Caco-2 (cell line): ENCODE results near the gene OST4. TPM values are rescaled to one million over a fixed set of nuclear protein-coding genes. Genes with fewer than 3 reads are reported as not detected.

Experiments
- BruUV-seq: library from RNA; stranded (reverse); fragments of 400-500 nt; replicated peaks from 2 replicates; lab custom pipeline; 2021; lab: Mats Ljungman, UMichigan
- CTCF ChIA-PET: fragments of 300-600 bp; sonication (Branson Sonifier 250); formaldehyde crosslinking; loops from one replicate; lab custom pipeline; 2022; ENCODE audit warnings: antibody characterized with exemption; lab: Charles Lee
- POLR2A ChIA-PET: fragments of 300-600 bp; sonication (Branson Sonifier 250); formaldehyde crosslinking; loops from one replicate; lab custom pipeline; 2022; ENCODE audit warnings: antibody characterized with exemption; lab: Charles Lee
- DNase-seq, 2 experiments: peaks; one replicate each; pipeline versions ENCODE4 v3.0.0 to v3.0.0-alpha.2; 2020 to 2022
- H3K27me3 ChIP-seq: replicated peaks from 2 replicates; pipeline ENCODE4 v1.6.0; 2011; ENCODE audit warnings: low read length; ENCODE audit not compliant: control insufficient read depth, insufficient read depth
- H3K36me3 ChIP-seq: 2 replicates; pipeline ENCODE4 v1.5.1; 2011; ENCODE audit warnings: low read length; ENCODE audit not compliant: control insufficient read depth, insufficient read depth
- H3K4me1 ChIP-seq: fragments of 250-450 bp; sonication (Bioruptor Pico); 2 replicates; pipeline ENCODE4 v1.5.1; 2020; ENCODE audit warnings: mild to moderate bottlenecking
- H3K4me3 ChIP-seq: 2 replicates; pipeline ENCODE4 v1.5.1; 2011; ENCODE audit warnings: low read depth, mild to moderate bottlenecking, control low read depth, low read length
- H3K9me3 ChIP-seq: fragments of 250-450 bp; sonication (Bioruptor Pico); 2 replicates; pipeline ENCODE4 v1.5.1; 2020; ENCODE audit warnings: mild to moderate bottlenecking, moderate library complexity
- H3K27ac Mint-ChIP-seq: one replicate; pipeline ENCODE4 v1.8.0; 2022; ENCODE audit warnings: mixed read lengths; ENCODE audit not compliant: unreplicated experiment
- H3K27me3 Mint-ChIP-seq: one replicate; pipeline ENCODE4 v1.8.0; 2022; ENCODE audit warnings: mixed read lengths; ENCODE audit not compliant: insufficient read depth, unreplicated experiment
- H3K36me3 Mint-ChIP-seq: one replicate; pipeline ENCODE4 v1.8.0; 2022; ENCODE audit warnings: mild to moderate bottlenecking, mixed read lengths; ENCODE audit not compliant: insufficient read depth, unreplicated experiment
- H3K4me1 Mint-ChIP-seq: one replicate; pipeline ENCODE4 v1.8.0; 2022; ENCODE audit warnings: low read depth, mixed read lengths; ENCODE audit not compliant: unreplicated experiment
- H3K4me3 Mint-ChIP-seq: one replicate; pipeline ENCODE4 v1.8.0; 2022; ENCODE audit warnings: mild to moderate bottlenecking, moderate library complexity, mixed read lengths; ENCODE audit not compliant: unreplicated experiment
- H3K9me3 Mint-ChIP-seq: one replicate; pipeline ENCODE4 v1.8.0; 2022; ENCODE audit warnings: mixed read lengths; ENCODE audit not compliant: unreplicated experiment
- intact Hi-C: fragments of 100-400 bp; cut with micrococcal nuclease; formaldehyde crosslinking; loops from one replicate; pipeline ENCODE4 v1.10.0; 2022; ENCODE audit not compliant: unreplicated experiment
- total RNA-seq: library from RNA; stranded (reverse); gene quantifications from 2 replicates; pipeline ENCODE4 v1.2.3, GENCODE V29; 2022
- TF ChIP-seq, protein P1 (sequence below), 2 experiments: fragments of 200-600 bp in 1 of 2; IDR thresholded peaks; 1 replicate in 1 of 2; 2 replicates in 1 of 2; pipeline versions ENCODE4 v1.5.1 to v1.8.0; 2011 to 2022; ENCODE audit warnings: antibody characterized with exemption in 1 of 2, control low read depth in 1 of 2, inconsistent platforms in 1 of 2, low read depth in 1 of 2, low read length in 1 of 2, mild to moderate bottlenecking in 1 of 2, moderate library complexity in 1 of 2; ENCODE audit not compliant: insufficient read depth in 1 of 2, severe bottlenecking in 1 of 2, unreplicated experiment in 1 of 2

The OST4 gene
- total RNA-seq, 1 experiment from 2014 or later = 237 TPM

- Mint-ChIP-seq H3K27ac (no peak overlapping the region), H3K9me3 (no peaks in the 10 kb centered on the region), H3K4me3 (no peak overlapping the region), H3K27me3 (no peaks in the 10 kb centered on the region), H3K4me1 (peaks cover 9% of the 10 kb centered on the region), H3K36me3 (peaks cover 58% of the 10 kb centered on the region)
- TF ChIP-seq, protein P1, sequence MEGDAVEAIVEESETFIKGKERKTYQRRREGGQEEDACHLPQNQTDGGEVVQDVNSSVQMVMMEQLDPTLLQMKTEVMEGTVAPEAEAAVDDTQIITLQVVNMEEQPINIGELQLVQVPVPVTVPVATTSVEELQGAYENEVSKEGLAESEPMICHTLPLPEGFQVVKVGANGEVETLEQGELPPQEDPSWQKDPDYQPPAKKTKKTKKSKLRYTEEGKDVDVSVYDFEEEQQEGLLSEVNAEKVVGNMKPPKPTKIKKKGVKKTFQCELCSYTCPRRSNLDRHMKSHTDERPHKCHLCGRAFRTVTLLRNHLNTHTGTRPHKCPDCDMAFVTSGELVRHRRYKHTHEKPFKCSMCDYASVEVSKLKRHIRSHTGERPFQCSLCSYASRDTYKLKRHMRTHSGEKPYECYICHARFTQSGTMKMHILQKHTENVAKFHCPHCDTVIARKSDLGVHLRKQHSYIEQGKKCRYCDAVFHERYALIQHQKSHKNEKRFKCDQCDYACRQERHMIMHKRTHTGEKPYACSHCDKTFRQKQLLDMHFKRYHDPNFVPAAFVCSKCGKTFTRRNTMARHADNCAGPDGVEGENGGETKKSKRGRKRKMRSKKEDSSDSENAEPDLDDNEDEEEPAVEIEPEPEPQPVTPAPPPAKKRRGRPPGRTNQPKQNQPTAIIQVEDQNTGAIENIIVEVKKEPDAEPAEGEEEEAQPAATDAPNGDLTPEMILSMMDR (IDR thresholded peaks at IDR 0.05; ENCODE audit: insufficient read depth in 1 of 2, low read depth in 1 of 2, low read length in 1 of 2, severe bottlenecking in 1 of 2, unreplicated experiment in 1 of 2) = no peak
- Histone ChIP-seq H3K4me1 (no peaks in the 10 kb centered on the region), H3K9me3 (no peaks in the 10 kb centered on the region), H3K36me3 (no peaks in the 10 kb centered on the region; the same call in 1 of the 2 replicates), H3K27me3 (no peaks in the 10 kb centered on the region), H3K4me3 (no peak overlapping the region)
- POLR2A ChIA-PET = no interaction called here
- CTCF ChIA-PET = interaction anchor here (0.9 kb wide), 1 partner anchor 16 kb away, joined by 3 read pairs; the partner anchor contains the start of gene AGBL5
- DNase-seq = no peak
- BruUV-seq = no TSS peak
- intact Hi-C loops = no loop called here
Measured at GRCh38 chr2:27067385-27067784, 4.1 kb downstream of the OST4 start.

GRCh38 chr2:27065128-27065527 lies 6.3 kb downstream of the OST4 start:
- ChIA-PET POLR2A (no interaction called here), CTCF (no interaction called here)
- H3K4me1 Mint-ChIP-seq = peaks cover 9% of the 10 kb centered on the region
- intact Hi-C loops = no loop called here
- no peaks in the 10 kb centered on the region for H3K27me3 Mint-ChIP-seq
- Histone ChIP-seq H3K27me3 (no peaks in the 10 kb centered on the region), H3K4me1 (no peaks in the 10 kb centered on the region), H3K9me3 (no peaks in the 10 kb centered on the region), H3K36me3 (no peaks in the 10 kb centered on the region; the same call in 1 of the 2 replicates), H3K4me3 (no peak overlapping the region)
- no peak overlapping the region for H3K4me3 Mint-ChIP-seq
- TF ChIP-seq, protein P1 (IDR thresholded peaks at IDR 0.05; ENCODE audit: insufficient read depth in 1 of 2, low read depth in 1 of 2, low read length in 1 of 2, severe bottlenecking in 1 of 2, unreplicated experiment in 1 of 2) = no peak
- no peak for DNase-seq
- no TSS peak for BruUV-seq
- peaks cover 63% of the 10 kb centered on the region for H3K36me3 Mint-ChIP-seq
- H3K9me3 Mint-ChIP-seq = no peaks in the 10 kb centered on the region
- no peak overlapping the region for H3K27ac Mint-ChIP-seq

GRCh38 chr2:27060323-27060722 lies 11.1 kb downstream of the OST4 start:
- Histone ChIP-seq H3K4me1 (no peaks in the 10 kb centered on the region), H3K27me3 (no peaks in the 10 kb centered on the region), H3K9me3 (no peaks in the 10 kb centered on the region), H3K36me3 (no peaks in the 10 kb centered on the region; the same call in 1 of the 2 replicates), H3K4me3 (no peak overlapping the region)
- H3K27me3 Mint-ChIP-seq = no peaks in the 10 kb centered on the region
- no peaks in the 10 kb centered on the region for H3K9me3 Mint-ChIP-seq
- POLR2A ChIA-PET = no interaction called here
- intact Hi-C loops = no loop called here
- no peak for DNase-seq
- TF ChIP-seq, protein P1 (IDR thresholded peaks at IDR 0.05; ENCODE audit: insufficient read depth in 1 of 2, low read depth in 1 of 2, low read length in 1 of 2, severe bottlenecking in 1 of 2, unreplicated experiment in 1 of 2) = no peak
- H3K27ac Mint-ChIP-seq = no peak overlapping the region
- no peak overlapping the region for H3K4me3 Mint-ChIP-seq
- no TSS peak for BruUV-seq
- H3K4me1 Mint-ChIP-seq = no peaks in the 10 kb centered on the region
- CTCF ChIA-PET = interaction anchor here (1.9 kb wide), 1 partner anchor 10 kb away, joined by 8 read pairs; the partner anchor contains the start of gene AGBL5
- H3K36me3 Mint-ChIP-seq = peaks cover 37% of the 10 kb centered on the region
